Measurements from ENCODE around the gene TEAD4. TPM values are rescaled to one million over a fixed set of nuclear protein-coding genes. Genes with fewer than 3 reads are reported as not detected.
A peak's percentile ranks its signal among the peaks of the same experiment; 100 is the strongest.

Gene TEAD4
- total RNA-seq, 1 experiment from 2014 or later = 96.2 TPM

DNA sequence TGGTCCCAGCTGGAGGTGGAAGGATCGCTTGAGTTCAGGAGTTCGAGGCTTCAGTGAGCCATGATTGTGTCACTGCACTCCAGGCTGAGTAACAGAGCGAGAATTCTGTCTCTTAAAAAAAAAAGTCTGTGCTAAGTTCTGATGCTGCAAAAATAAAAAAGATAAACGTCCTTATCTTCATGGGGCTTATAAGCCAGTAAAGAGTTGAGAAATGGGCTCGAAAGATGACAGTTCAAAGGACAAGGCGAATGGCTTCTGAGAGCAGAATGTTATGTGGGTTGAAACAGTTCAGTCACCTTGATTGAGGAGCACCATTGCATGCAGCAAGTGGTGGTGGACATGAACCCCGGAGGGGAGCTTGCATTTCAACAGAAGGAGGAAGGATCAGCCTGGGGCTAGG, 122.7 kb downstream of the TEAD4 start:
- H3K4me1 ChIP-seq = peaks cover 65% of the 10 kb centered on the region
- CTCF ChIA-PET = no interaction called here
- Mint-ChIP-seq H3K4me3 (ENCODE audit: unreplicated experiment) (peak overlapping the region; percentile 49), H3K36me3 (ENCODE audit: insufficient read depth, unreplicated experiment) (no peaks in the 10 kb centered on the region), H3K27me3 (ENCODE audit: insufficient read depth, unreplicated experiment) (no peaks in the 10 kb centered on the region), H3K9me3 (ENCODE audit: unreplicated experiment) (no peaks in the 10 kb centered on the region), H3K27ac (ENCODE audit: unreplicated experiment) (peak overlapping the region; percentile 56), H3K4me1 (ENCODE audit: low read depth, unreplicated experiment) (peaks cover 51% of the 10 kb centered on the region)
- no peaks in the 10 kb centered on the region for H3K27me3 ChIP-seq (replicated peaks; ENCODE audit: control insufficient read depth, insufficient read depth, low read length)
- H3K36me3 ChIP-seq (ENCODE audit: control insufficient read depth, insufficient read depth, low read length) = no peaks in the 10 kb centered on the region
- intact Hi-C loops (cut with micrococcal nuclease; ENCODE audit: unreplicated experiment) = no loop called here
- no peaks in the 10 kb centered on the region for H3K9me3 ChIP-seq
- POLR2A ChIA-PET = no interaction called here
- H3K4me3 ChIP-seq (ENCODE audit: low read depth, low read length) = no peak overlapping the region
- DNase-seq = peak in 1 of 2 experiments; percentile 55
- no peak for TF ChIP-seq CTCF (IDR thresholded peaks at IDR 0.05; ENCODE audit: insufficient read depth in 1 of 2, low read depth in 1 of 2, low read length in 1 of 2, severe bottlenecking in 1 of 2, unreplicated experiment in 1 of 2)
- BruUV-seq (replicated peaks) = no TSS peak

DNA sequence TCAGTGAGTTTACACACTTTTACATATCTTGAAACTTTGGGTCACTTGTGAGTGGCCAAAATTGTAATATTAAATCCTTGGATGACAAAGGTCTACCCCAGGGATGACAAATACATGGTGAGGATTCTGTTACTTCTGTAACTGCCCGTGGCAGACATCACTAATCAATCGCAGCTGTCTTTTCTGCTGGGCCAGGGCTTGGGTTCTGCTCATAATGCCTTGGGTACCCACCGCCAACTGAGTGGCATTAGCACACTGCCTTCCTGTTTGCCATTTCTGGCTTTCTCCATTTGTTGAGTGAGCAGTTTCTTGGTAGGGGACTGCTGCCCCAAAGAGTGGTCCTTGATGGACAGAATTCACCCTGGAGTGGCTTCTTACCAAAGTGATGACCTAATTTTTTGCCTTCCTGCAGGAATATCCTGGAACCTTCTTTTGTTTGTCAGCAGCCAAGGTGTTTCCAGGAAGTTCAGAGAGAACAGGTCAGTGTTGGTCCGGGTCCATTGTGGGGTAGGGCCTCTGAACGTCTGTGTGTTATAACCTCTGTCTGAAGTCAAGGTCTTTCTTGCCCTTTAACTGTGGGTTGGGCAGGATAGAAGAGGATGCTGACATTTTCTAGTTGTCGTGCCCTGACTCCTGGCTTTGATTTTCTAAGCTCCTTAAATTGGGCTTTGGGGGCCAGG, 124.2 kb downstream of the TEAD4 start:
- peaks cover 48% of the 10 kb centered on the region for H3K4me1 Mint-ChIP-seq (ENCODE audit: low read depth, unreplicated experiment)
- no peaks in the 10 kb centered on the region for H3K27me3 Mint-ChIP-seq (ENCODE audit: insufficient read depth, unreplicated experiment)
- intact Hi-C loops (cut with micrococcal nuclease; ENCODE audit: unreplicated experiment) = no loop called here
- DNase-seq = no peak
- Histone ChIP-seq H3K9me3 (no peaks in the 10 kb centered on the region), H3K27me3 (replicated peaks; ENCODE audit: control insufficient read depth, insufficient read depth, low read length) (no peaks in the 10 kb centered on the region), H3K36me3 (ENCODE audit: control insufficient read depth, insufficient read depth, low read length) (no peaks in the 10 kb centered on the region), H3K4me3 (ENCODE audit: low read depth, low read length) (no peak overlapping the region), H3K4me1 (peaks cover 67% of the 10 kb centered on the region)
- H3K9me3 Mint-ChIP-seq (ENCODE audit: unreplicated experiment) = no peaks in the 10 kb centered on the region
- H3K4me3 Mint-ChIP-seq (ENCODE audit: unreplicated experiment) = no peak overlapping the region
- CTCF ChIA-PET = interaction anchor here (0.6 kb wide), 1 partner anchor 42 kb away, joined by 3 read pairs; no protein-coding TSS in a partner anchor
- H3K27ac Mint-ChIP-seq (ENCODE audit: unreplicated experiment) = peak overlapping the region; percentile 43
- POLR2A ChIA-PET = no interaction called here
- BruUV-seq (replicated peaks) = no TSS peak
- no peaks in the 10 kb centered on the region for H3K36me3 Mint-ChIP-seq (ENCODE audit: insufficient read depth, unreplicated experiment)
- no peak for TF ChIP-seq CTCF (IDR thresholded peaks at IDR 0.05; ENCODE audit: insufficient read depth in 1 of 2, low read depth in 1 of 2, low read length in 1 of 2, severe bottlenecking in 1 of 2, unreplicated experiment in 1 of 2)

DNA sequence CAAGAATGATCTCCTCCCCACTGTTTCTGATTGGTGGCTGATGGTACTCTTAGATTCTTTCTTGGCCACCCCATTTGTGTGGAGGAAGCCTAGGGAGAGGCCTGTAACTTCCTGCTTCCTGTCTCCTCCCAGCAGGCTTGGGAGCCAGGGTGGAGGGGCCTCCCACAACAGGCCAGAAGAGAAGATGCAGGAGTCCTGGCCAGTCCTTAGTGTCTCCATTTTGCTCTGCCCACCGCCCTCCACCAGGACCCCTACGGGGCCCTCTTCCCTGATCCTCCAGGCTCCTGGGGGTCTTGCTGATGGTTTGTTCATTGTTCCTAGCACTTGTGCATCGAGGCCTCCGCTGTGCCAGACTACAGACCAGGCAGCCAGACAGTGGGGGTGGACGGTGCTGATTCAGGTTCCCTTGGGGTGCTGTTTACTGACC, 124.7 kb downstream of the TEAD4 start:
- no TSS peak for BruUV-seq (replicated peaks)
- H3K36me3 ChIP-seq (ENCODE audit: control insufficient read depth, insufficient read depth, low read length) = no peaks in the 10 kb centered on the region
- Mint-ChIP-seq H3K4me3 (ENCODE audit: unreplicated experiment) (no peak overlapping the region), H3K27me3 (ENCODE audit: insufficient read depth, unreplicated experiment) (no peaks in the 10 kb centered on the region), H3K36me3 (ENCODE audit: insufficient read depth, unreplicated experiment) (no peaks in the 10 kb centered on the region), H3K27ac (ENCODE audit: unreplicated experiment) (peak overlapping the region; percentile 74), H3K9me3 (ENCODE audit: unreplicated experiment) (no peaks in the 10 kb centered on the region), H3K4me1 (ENCODE audit: low read depth, unreplicated experiment) (peaks cover 46% of the 10 kb centered on the region)
- ChIA-PET POLR2A (no interaction called here), CTCF (interaction anchor here (1.2 kb wide), 1 partner anchor 10 kb away, joined by 3 read pairs; no protein-coding TSS in a partner anchor)
- H3K4me1 ChIP-seq = peaks cover 67% of the 10 kb centered on the region
- no peaks in the 10 kb centered on the region for H3K9me3 ChIP-seq
- no peaks in the 10 kb centered on the region for H3K27me3 ChIP-seq (replicated peaks; ENCODE audit: control insufficient read depth, insufficient read depth, low read length)
- no peak overlapping the region for H3K4me3 ChIP-seq (ENCODE audit: low read depth, low read length)
- no peak for TF ChIP-seq CTCF (IDR thresholded peaks at IDR 0.05; ENCODE audit: insufficient read depth in 1 of 2, low read depth in 1 of 2, low read length in 1 of 2, severe bottlenecking in 1 of 2, unreplicated experiment in 1 of 2)
- intact Hi-C loops (cut with micrococcal nuclease; ENCODE audit: unreplicated experiment) = no loop called here
- DNase-seq = no peak
